HCEC 1CT (cell line): Measurements from ENCODE around the gene FAM240B.

Source experiments
- DNase-seq: peaks from one replicate; pipeline ENCODE4 v3.0.0-alpha.2; 2017

FAM240B gene

DNA sequence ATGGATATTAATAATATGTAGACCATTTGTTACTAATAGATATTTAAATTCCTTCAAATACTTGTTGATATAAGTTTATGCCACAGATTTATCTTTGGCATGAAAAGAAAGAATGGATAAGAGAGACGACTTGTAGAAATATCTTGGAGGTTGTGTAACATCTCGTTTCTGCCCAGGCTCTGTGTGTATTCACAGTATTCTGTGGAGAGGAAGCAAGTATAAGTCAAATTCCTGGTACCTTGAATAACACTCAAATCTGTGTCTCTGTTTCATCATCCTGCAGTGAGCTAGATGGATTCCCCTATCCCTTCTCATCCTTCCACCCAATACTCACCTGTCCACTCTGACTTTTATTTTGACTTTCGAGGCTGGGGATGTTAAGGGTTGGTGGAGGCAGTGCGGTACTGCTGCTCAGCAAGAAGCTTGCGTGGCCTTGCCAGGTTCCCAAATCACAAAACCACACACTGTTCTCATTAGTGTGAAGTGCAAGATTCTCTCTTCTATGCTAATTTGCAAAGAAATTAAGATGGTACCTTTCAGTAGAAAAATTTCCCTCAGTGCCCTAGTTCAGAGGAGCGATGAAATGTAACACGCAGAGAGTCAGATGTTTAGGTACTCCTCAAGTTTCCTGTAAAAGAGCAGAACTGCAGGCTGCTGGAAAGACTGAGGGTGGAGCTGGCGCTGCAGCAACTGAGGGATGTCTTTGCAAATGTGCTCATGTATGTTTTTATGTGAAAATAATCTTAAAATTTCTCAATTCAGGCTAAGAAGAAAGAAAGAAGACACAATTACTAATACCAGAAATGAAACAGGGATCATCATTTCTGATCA lies 57.0 kb downstream of the FAM240B start:
- DNase-seq = no peak

DNA sequence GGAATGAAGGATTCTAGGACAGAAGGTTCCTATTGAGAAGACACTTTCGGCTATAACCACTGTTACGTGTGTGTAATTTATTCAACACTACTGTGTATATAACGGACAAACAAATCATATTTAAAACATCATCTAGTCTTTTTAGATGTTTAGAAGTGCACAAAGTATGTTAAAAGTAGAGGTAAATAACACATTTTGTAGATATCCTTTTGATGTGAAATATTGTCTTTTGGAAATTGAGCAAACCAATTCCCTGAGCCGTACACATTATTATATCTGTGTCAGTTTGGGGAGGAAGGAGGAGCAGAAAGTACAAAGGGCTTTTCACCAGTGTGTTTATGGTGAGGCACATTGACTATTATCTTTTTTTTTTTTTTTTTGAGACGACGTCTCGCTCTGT lies 60.4 kb downstream of the FAM240B start:
- DNase-seq = no peak

DNA sequence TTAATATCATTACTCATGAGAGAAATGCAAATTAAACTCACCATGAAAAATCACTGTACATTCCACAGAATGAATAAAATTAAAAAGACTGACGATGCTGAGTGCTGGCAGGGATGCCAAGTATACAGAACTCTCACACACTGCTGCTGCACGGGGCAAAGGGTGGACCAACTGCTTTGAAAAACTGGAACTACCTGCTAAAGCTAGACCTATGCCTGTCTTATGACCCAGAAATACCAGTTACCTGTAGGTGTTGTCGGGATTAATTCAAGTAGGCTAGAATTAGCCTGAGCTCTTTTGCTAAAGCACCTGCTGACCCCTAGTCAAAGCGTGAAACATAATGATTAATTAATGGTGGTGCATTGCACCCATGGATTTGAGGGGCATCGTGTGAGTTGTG lies 63.0 kb downstream of the FAM240B start:
- no peak for DNase-seq

DNA sequence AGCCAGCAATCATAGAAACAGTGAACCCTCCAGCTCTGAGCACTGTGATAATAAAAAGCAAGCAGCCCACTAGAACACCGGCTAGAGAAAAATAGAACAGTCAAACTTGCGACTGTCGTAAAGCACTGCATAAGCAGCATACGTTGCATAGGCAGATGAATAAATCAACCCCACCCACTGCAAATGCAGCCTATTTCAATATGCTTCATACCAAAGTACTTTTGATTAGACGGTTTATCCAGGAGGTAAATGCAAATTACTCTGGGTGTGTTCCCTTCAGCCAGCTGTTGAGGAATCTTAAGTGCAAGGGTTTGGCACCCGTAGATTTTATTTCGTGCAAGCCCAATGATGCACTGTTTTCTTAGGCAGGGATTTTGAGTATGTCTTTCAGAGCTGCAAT lies 67.4 kb downstream of the FAM240B start:
- no peak for DNase-seq

GRCh38 chr9:38652044-38652443 lies 67.9 kb downstream of the FAM240B start:
- DNase-seq = no peak

DNA sequence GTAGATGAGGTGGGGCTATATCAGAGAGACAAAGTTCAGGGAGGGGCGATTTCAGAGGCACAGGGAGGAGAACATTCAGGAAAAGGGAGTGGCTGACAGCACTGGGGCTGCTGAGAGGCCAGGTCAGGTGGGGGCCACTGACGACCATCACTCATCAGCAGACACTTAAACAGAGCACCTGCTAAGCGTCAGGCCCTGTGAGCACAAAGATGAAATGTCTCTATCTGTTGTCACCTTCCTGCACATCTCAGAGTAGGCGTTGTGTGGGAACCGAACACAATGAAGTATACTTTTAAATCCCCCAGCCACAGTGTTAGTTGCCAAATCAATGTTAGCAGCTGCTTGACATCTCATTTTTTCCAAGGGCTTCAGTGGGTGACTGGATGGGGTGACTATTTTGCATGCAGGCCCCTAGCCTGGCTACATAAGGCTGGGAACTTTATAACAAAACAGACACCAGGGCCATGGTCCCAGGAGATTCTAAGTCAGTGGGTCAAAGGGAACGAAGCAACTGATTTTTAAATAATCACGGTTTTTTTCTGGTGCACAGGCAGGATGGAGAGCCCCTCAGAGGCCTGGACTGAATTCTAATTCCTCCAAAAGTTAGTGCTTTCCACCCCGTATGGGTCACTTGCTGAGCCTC lies 68.4 kb downstream of the FAM240B start:
- no peak for DNase-seq

- no peak for DNase-seq
These were observed 69.4 kb downstream of the FAM240B start for GRCh38 chr9:38650564-38650963.

GRCh38 chr9:38649731-38650363 lies 70.1 kb downstream of the FAM240B start:
- no peak for DNase-seq

DNA sequence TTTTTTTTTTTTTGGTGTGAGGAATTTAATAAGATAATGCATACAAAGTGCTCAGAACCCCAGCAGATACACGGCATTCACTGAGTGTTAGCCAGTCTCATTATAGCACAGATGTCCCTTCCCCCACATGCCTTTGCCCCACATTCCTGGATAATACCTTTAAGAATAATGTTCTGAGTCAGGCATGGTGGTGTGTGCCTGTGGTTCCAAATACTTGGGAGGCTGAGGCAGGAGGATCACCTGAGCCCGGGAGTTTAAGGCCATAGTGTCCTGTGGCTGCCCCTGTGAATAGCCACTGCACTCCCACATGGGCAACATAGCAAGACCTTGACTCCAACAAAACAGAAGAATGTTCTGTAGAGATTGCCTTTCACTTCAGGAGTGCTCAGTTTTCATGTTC lies 75.3 kb downstream of the FAM240B start:
- DNase-seq = no peak
